Activated T-helper 1 cell treated with anti-CD3 and anti-CD28 coated beads, Interleukin-2, amount 50 U/mL, for 16 hours (primary cell): ENCODE measurements around the gene ASRGL1.

Experiments
- DNase-seq, 2 donors: peaks; one replicate each; pipeline ENCODE4 v3.0.0-alpha.2; 2020; ENCODE audit warnings: low read depth in 1 of 2, low spot score in 1 of 2

ASRGL1 gene

DNA sequence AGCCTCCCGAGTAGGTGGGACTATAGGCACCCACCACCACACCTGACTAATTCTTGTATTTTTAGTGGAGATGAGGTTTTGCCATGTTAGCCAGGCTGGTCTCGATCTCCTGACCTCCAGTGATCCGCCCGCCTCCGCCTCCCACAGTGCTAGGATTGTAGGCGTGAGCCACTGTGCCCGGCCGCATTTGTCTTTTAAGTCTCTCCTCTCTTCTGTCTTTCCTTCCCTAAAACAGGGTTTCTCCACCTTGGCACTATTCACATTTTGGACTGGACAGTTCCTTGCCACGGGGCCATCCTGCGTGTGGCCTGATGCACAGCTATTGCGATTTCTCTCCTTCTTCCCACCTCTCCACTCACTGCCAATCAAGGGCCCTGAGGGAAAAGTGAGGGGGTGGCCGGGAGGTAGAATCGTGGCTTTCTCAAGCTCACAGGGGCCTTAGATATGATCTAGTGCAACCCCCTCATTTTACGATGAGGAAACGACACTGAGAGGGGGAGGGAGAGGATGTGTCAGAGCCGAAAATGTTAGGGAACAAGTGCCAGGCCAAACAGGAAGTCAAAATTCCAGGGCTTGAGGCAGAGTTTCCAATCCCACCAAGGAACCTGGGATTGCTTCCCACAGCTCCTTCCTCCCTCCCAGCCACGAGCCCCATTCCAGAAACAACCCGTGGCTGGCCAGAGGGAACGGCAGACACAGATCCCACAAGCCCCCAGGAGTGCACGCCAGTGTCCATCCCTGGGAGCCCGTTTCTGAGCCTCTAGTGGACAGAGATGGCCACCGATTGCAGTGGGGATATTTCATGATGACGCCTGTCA, 102.7 kb downstream of the ASRGL1 start:
- DNase-seq = no peak
